GM18951 (cell line): ENCODE data around the gene DMD.

Source experiments
- POLR2A ChIP-seq: IDR thresholded peaks from 4 replicates; pipeline ENCODE4 v1.6.1; 2011; ENCODE audit warnings: mild to moderate bottlenecking; ENCODE audit not compliant: insufficient read length, insufficient read depth; ENCODE audit errors: extremely low read depth
- in situ Hi-C: fragments of 300-500 bp; cut with MboI; formaldehyde crosslinking; loops from one replicate; pipeline ENCODE4 v1.12.0; 2022; ENCODE audit warnings: low sequenced_read_pairs, mixed read lengths, inconsistent platforms; ENCODE audit not compliant: unreplicated experiment

DMD gene

GRCh38 chrX:31711166-31711565, 1500.2 kb downstream of the DMD start:
- in situ Hi-C loops, result no loop called here
- TF ChIP-seq POLR2A, result no peak

GRCh38 chrX:31708116-31708515, 1503.2 kb downstream of the DMD start:
- in situ Hi-C loops, result no loop called here
- TF ChIP-seq POLR2A, result no peak

- no peak for TF ChIP-seq POLR2A
- in situ Hi-C loops, result no loop called here
These were observed 1504.9 kb downstream of the DMD start for GRCh38 chrX:31706466-31706865.

- TF ChIP-seq POLR2A, result no peak
- in situ Hi-C loops, result no loop called here
These were observed 1505.5 kb downstream of the DMD start for GRCh38 chrX:31705816-31706215.

- no peak for TF ChIP-seq POLR2A
- in situ Hi-C loops, result no loop called here
These were observed 1506.4 kb downstream of the DMD start for GRCh38 chrX:31704938-31705337.

- in situ Hi-C loops, result no loop called here
- TF ChIP-seq POLR2A, result no peak
These were observed 1509.1 kb downstream of the DMD start for GRCh38 chrX:31702222-31702621.

GRCh38 chrX:31697294-31697916, 1513.9 kb downstream of the DMD start:
- in situ Hi-C loops, result no loop called here
- no peak for TF ChIP-seq POLR2A

GRCh38 chrX:31679861-31680260, 1531.5 kb downstream of the DMD start:
- no peak for TF ChIP-seq POLR2A
- in situ Hi-C loops, result no loop called here

- no peak for TF ChIP-seq POLR2A
- in situ Hi-C loops, result no loop called here
These were observed 1541.1 kb downstream of the DMD start for GRCh38 chrX:31670245-31670644.

GRCh38 chrX:31665454-31665853, 1545.9 kb downstream of the DMD start:
- in situ Hi-C loops, result no loop called here
- no peak for TF ChIP-seq POLR2A

- no peak for TF ChIP-seq POLR2A
- in situ Hi-C loops, result no loop called here
These were observed 1548.2 kb downstream of the DMD start for GRCh38 chrX:31663172-31663571.

GRCh38 chrX:31661280-31661810, 1550.0 kb downstream of the DMD start:
- no peak for TF ChIP-seq POLR2A
- in situ Hi-C loops, result no loop called here

GRCh38 chrX:31658360-31658759, 1553.0 kb downstream of the DMD start:
- no peak for TF ChIP-seq POLR2A

GRCh38 chrX:31656013-31656412, 1555.3 kb downstream of the DMD start:
- in situ Hi-C loops, result loop anchor here (10.0 kb wide), 1 partner anchor 621 kb away; no protein-coding TSS in a partner anchor

More at GRCh38 chrX:31658360-31658759, 1553.0 kb downstream of the DMD start:
- in situ Hi-C loops, result loop anchor here (10.0 kb wide), 1 partner anchor 624 kb away; no protein-coding TSS in a partner anchor

More at GRCh38 chrX:31656013-31656412, 1555.3 kb downstream of the DMD start:
- TF ChIP-seq POLR2A, result no peak
